NCI-H187 (cell line): ENCODE data around the gene GALR2.
A peak's percentile ranks its signal among the peaks of the same experiment; 100 is the strongest.

Experiments
- DNase-seq, 2 experiments: peaks; one replicate each; lab custom pipeline; 2025; lab: John Stamatoyannopoulos, UW

The GALR2 gene

GRCh38 chr17:76095943-76096342, 21.4 kb downstream of the GALR2 start:
- no peak for DNase-seq

- no peak for DNase-seq
Measured at GRCh38 chr17:76097716-76098295, 23.2 kb downstream of the GALR2 start.

GRCh38 chr17:76102944-76103273, 28.3 kb downstream of the GALR2 start:
- no peak for DNase-seq

GRCh38 chr17:76103274-76104139, 28.9 kb downstream of the GALR2 start, which contains the start of gene EXOC7:
Gene EXOC7, minus strand, starts transcription at chr17:76103787. Its CDS starts 95 bp downstream, at chr17:76103692.
- peak; percentile 52 to 88 for DNase-seq

- no peak for DNase-seq
Measured at GRCh38 chr17:76104140-76104895, 29.7 kb downstream of the GALR2 start.

- no peak for DNase-seq
Measured at GRCh38 chr17:76104896-76105231, 30.3 kb downstream of the GALR2 start.

- DNase-seq = no peak
Measured at GRCh38 chr17:76106703-76107102, 32.1 kb downstream of the GALR2 start.

- no peak for DNase-seq
Measured at GRCh38 chr17:76107509-76107908, 32.9 kb downstream of the GALR2 start.

GRCh38 chr17:76111956-76112355, 37.4 kb downstream of the GALR2 start:
- no peak for DNase-seq

- DNase-seq = no peak
Measured at GRCh38 chr17:76115138-76115754, 40.7 kb downstream of the GALR2 start.

GRCh38 chr17:76119409-76120371, 45.1 kb downstream of the GALR2 start:
- DNase-seq = no peak

- no peak for DNase-seq
Measured at GRCh38 chr17:76120658-76121008, 46.1 kb downstream of the GALR2 start.

GRCh38 chr17:76121932-76122430, 47.4 kb downstream of the GALR2 start:
- no peak for DNase-seq

GRCh38 chr17:76122431-76123190, 48.0 kb downstream of the GALR2 start:
- no peak for DNase-seq

- no peak for DNase-seq
Measured at GRCh38 chr17:76123191-76123499, 48.6 kb downstream of the GALR2 start.

- DNase-seq = no peak
Measured at GRCh38 chr17:76123749-76124581, 49.4 kb downstream of the GALR2 start.

GRCh38 chr17:76124582-76125390, 50.2 kb downstream of the GALR2 start:
- DNase-seq = no peak

- DNase-seq = no peak
Measured at GRCh38 chr17:76125391-76125675, 50.8 kb downstream of the GALR2 start.

GRCh38 chr17:76125922-76126321, 51.3 kb downstream of the GALR2 start:
- no peak for DNase-seq
